KMS-11 (cell line): ENCODE data around the gene ZNF554.

Experiments used
- H2AFZ ChIP-seq: fragments of 200-600 bp; sonication (generic); 2 replicates; pipeline ENCODE4 v1.6.1; 2016; ENCODE audit warnings: antibody characterized with exemption, mixed run types, low read depth
- H3K27ac ChIP-seq: fragments of 200-600 bp; sonication (generic); 2 replicates; pipeline ENCODE4 v1.6.1; 2016; ENCODE audit warnings: mild to moderate bottlenecking, mixed run types
- H3K27me3 ChIP-seq: fragments of 200-600 bp; sonication (generic); 2 replicates; pipeline ENCODE4 v1.6.1; 2017; ENCODE audit warnings: mild to moderate bottlenecking, low read depth, mixed run types, moderate library complexity; ENCODE audit not compliant: insufficient read depth
- H3K36me3 ChIP-seq: fragments of 200-600 bp; sonication (generic); 2 replicates; pipeline ENCODE4 v1.6.1; 2017; ENCODE audit warnings: mild to moderate bottlenecking, mixed run types; ENCODE audit not compliant: insufficient read depth
- H3K4me1 ChIP-seq: fragments of 200-600 bp; sonication (generic); 2 replicates; pipeline ENCODE4 v1.6.1; 2016; ENCODE audit warnings: mild to moderate bottlenecking, low read depth, mixed run types; ENCODE audit not compliant: poor library complexity, severe bottlenecking
- H3K4me2 ChIP-seq: fragments of 200-600 bp; sonication (generic); 2 replicates; pipeline ENCODE4 v1.7.0; 2016; ENCODE audit warnings: mild to moderate bottlenecking, mixed run types
- H3K4me3 ChIP-seq: fragments of 200-600 bp; sonication (generic); IDR thresholded peaks from 2 replicates; pipeline ENCODE4 v1.6.1; 2017; ENCODE audit warnings: low read depth, low read length, mixed read lengths; ENCODE audit not compliant: insufficient read depth
- H3K79me2 ChIP-seq: fragments of 200-600 bp; sonication (generic); 2 replicates; pipeline ENCODE4 v1.6.1; 2016; ENCODE audit warnings: low read depth, mixed run types; ENCODE audit not compliant: insufficient read depth
- H3K9ac ChIP-seq: fragments of 200-600 bp; sonication (generic); 2 replicates; pipeline ENCODE4 v1.6.1; 2016; ENCODE audit warnings: mild to moderate bottlenecking, mixed run types
- H4K20me1 ChIP-seq: fragments of 200-600 bp; sonication (generic); 2 replicates; pipeline ENCODE4 v1.6.1; 2016; ENCODE audit warnings: mild to moderate bottlenecking, mixed run types; ENCODE audit not compliant: insufficient read depth
- CTCF ChIP-seq: fragments of 200-600 bp; sonication (generic); conservative IDR thresholded peaks from 2 replicates; pipeline ENCODE4 v1.6.1; 2017; ENCODE audit warnings: low read depth, mild to moderate bottlenecking, antibody characterized with exemption, low read length, moderate library complexity, mixed read lengths

The ZNF554 gene

GRCh38 chr19:2809387-2810140, 10.1 kb upstream of the ZNF554 start:
- H3K4me1 ChIP-seq: no peaks in the 10 kb centered on the region
- no peaks in the 10 kb centered on the region for H4K20me1 ChIP-seq
- H2AFZ ChIP-seq: no peak overlapping the region
- no peak overlapping the region for H3K4me3 ChIP-seq
- no peak overlapping the region for H3K9ac ChIP-seq
- H3K79me2 ChIP-seq: no peaks in the 10 kb centered on the region
- H3K27me3 ChIP-seq: no peaks in the 10 kb centered on the region
- no peak overlapping the region for H3K4me2 ChIP-seq
- no peak for TF ChIP-seq CTCF
- H3K36me3 ChIP-seq: no peaks in the 10 kb centered on the region; the same call in 1 of the 2 replicates
- H3K27ac ChIP-seq: no peak overlapping the region

DNA sequence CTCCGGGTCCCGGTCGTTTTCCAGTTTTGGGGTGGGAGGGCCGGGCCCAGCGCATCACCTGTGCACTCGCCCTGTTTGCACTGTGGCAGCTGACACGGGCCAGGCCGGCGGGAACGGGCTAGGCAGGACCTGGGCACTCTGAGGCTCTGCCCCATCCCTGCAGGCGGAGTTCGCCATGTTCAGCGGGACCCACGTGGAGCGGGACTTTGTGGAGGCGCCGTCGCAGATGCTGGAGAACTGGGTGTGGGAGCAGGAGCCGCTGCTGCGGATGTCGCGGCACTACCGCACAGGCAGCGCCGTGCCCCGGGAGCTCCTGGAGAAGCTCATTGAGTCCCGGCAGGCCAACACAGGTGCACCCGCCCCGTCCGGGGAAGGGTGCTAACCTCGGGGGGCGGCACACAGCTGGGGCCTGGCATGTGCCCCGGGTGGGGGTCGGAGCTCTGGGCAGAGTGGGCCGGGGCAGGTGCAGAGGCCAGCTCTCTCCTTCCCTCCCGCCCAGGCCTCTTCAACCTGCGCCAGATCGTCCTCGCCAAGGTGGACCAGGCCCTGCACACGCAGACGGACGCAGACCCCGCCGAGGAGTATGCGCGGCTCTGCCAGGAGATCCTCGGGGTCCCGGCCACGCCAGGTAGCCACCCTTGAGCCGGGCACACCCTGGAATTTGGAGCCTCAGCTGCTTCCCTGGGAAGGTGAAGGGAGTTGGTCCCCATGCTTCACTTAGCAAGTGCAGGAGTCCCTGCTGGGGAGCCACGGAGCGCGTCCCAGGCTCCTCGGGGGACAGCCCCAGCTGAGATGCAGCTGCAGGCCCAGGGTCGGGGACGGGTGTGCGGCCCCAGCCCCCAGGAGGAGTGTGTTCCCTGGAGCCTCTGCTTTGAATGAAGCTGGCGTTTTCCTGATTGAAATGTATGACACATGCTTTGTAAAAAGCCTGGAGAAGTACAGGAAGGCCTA, 9.3 kb upstream of the ZNF554 start:
- Histone ChIP-seq H3K4me1 (no peaks in the 10 kb centered on the region), H4K20me1 (no peaks in the 10 kb centered on the region), H3K27ac (no peak overlapping the region)

DNA sequence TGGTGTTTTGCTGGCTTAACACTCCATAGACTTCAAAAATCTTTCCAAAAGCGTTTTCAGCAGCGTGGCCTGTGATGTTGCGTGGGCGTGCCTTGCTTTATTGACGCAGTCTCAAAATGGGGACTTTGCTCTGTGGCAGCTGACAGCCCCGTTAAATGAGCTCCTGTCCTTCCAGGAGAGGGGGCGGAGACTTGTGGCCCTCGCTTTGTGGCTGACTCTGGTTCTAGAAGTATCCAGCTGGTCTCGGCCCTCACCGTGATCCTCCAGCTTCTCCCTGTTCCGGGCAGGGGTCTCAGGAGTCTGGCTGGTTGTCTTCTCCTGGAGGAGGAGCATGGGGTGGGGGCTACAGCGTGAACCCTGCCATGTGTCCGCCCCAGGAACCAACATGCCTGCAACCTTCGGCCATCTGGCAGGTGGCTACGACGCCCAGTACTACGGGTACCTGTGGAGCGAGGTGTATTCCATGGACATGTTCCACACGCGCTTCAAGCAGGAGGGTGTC, 8.4 kb upstream of the ZNF554 start:
- Histone ChIP-seq H3K79me2 (no peaks in the 10 kb centered on the region), H3K4me2 (no peak overlapping the region), H3K36me3 (no peaks in the 10 kb centered on the region; the same call in 1 of the 2 replicates), H3K4me3 (no peak overlapping the region), H4K20me1 (no peaks in the 10 kb centered on the region), H3K9ac (no peak overlapping the region), H3K4me1 (no peaks in the 10 kb centered on the region), H3K27ac (no peak overlapping the region), H2AFZ (no peak overlapping the region), H3K27me3 (no peaks in the 10 kb centered on the region)
- TF ChIP-seq CTCF: no peak

More for the DNA sequence above, 9.3 kb upstream of the ZNF554 start:
- H2AFZ ChIP-seq: no peak overlapping the region
- no peak overlapping the region for H3K4me2 ChIP-seq
- no peak overlapping the region for H3K9ac ChIP-seq
- no peaks in the 10 kb centered on the region for H3K79me2 ChIP-seq
- TF ChIP-seq CTCF: no peak
- no peaks in the 10 kb centered on the region; the same call in 1 of the 2 replicates for H3K36me3 ChIP-seq
- H3K4me3 ChIP-seq: no peak overlapping the region
- H3K27me3 ChIP-seq: no peaks in the 10 kb centered on the region

GRCh38 chr19:2811735-2812413, 7.8 kb upstream of the ZNF554 start:
- no peaks in the 10 kb centered on the region; the same call in 1 of the 2 replicates for H3K36me3 ChIP-seq

More at GRCh38 chr19:2811735-2812413, 7.8 kb upstream of the ZNF554 start:
- Histone ChIP-seq H3K27me3 (no peaks in the 10 kb centered on the region), H3K79me2 (no peaks in the 10 kb centered on the region), H3K27ac (no peak overlapping the region), H3K4me1 (no peaks in the 10 kb centered on the region), H3K9ac (no peak overlapping the region), H2AFZ (no peak overlapping the region), H3K4me2 (no peak overlapping the region), H4K20me1 (no peaks in the 10 kb centered on the region), H3K4me3 (no peak overlapping the region)
- no peak for TF ChIP-seq CTCF
